GM18858 (cell line): ENCODE measurements around the gene C19orf53.
"Not testable (repeated sequence)": the region's sequence is repeated elsewhere in the genome, so short reads cannot be mapped to it uniquely, and the experiment has no call there.

Experiments used
- ATAC-seq: cut with Tn5 transposase; IDR thresholded peaks from one replicate; pipeline ENCODE4 v1.9.1; 2021; ENCODE audit not compliant: unreplicated experiment

The C19orf53 gene

GRCh38 chr19:13774217-13775191 lies at the start of gene C19orf53:
C19orf53 (plus strand) TSS chr19:13774456; CDS start chr19:13774478, 22 bp downstream.
- ATAC-seq: peak; percentile 92

DNA sequence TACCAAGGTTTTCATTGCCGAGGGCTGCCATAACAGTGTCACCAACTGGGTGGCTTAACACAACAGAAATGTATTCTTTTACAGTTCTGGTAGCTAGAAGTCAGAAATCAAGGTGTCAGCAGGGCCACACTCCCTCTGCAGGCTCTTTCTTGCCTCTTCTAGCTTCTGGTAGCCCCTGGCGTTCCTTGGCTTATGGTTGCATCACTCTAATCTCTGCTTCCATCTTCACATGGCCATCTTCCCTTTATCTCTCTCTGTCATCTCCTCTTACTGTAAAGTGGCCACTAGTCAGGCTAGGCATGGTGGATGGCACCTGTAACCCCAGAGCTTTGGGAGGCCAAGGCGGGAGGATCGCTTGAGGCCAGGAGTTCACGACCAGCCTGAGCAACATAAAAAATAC lies 47.9 kb upstream of the C19orf53 start:
- no peak for ATAC-seq

DNA sequence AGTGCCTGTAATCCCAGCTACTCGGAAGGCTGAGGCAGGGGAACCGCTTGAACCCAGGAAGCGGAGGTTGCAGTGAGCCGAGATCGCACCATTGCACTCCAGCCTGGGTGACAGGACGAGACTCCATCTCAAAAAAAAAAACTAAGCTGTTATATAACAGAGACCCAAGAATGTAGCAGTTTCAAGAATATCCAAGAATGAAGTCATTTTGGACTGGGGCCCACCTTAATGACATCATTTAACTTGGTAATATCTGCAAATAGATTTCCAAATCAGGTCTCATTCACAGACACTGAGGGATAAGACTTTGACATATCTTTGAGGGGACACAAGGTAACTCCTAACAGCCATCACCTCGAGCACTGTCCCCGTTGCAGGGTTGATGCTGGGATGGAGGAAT lies 46.5 kb upstream of the C19orf53 start:
- ATAC-seq: no peak

DNA sequence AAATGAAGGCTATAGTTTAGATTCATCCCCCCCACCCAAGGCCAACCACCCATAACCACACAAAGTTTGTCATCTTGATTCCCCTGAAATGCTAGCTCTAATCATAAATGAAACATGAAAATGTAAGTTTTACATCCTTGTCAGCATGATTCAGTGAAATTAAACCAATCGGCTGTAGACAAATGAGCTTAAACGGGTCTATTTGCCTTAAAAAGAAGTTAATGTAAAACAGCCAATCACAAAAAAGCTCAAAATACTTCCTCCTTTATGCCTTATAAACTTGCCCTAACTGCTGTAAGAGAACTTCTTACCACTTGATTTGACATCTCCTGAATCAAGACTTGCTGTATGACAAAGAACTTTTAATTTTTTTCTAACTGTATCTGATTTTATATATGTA lies 44.4 kb upstream of the C19orf53 start:
- no peak for ATAC-seq

DNA sequence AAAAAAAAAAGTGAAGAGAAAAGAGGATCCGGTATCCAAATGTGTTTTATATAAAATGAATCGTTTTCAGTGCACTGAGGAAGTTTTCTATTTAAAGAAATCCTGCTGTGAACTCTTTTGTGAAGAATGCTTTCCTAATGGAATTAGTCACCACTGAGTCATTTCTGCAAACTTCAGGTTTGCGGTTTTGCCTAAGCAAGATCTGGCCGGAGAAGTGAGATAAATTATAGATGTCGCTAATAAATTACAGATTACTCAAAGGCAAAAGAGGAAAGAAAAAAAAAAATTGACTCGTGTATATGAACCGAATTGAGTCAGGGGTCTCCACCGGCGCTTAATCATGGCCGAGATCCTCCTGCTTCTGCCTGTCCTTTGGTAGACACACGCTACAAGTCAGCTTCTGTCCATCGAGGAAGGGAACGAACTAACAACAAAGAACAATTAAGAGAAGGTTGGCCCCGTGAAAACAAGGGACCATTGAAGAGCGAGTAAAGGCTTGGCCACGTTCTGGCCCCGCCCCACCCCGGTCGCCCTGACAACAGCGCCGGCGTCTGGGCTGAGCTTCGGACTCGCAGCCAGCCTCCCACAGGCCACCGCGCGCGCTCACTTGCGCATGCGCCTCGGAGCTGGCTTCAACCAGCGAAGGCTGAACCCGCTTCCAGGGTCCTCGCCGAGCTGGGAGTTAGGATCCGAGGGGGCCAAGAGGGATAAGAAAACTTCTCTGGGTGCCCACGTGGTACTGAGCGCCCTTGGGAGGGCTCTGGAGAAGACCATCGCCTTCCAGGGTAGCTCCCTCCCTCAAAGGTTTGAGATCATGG lies 42.9 kb upstream of the C19orf53 start:
- peak; percentile 86 for ATAC-seq

DNA sequence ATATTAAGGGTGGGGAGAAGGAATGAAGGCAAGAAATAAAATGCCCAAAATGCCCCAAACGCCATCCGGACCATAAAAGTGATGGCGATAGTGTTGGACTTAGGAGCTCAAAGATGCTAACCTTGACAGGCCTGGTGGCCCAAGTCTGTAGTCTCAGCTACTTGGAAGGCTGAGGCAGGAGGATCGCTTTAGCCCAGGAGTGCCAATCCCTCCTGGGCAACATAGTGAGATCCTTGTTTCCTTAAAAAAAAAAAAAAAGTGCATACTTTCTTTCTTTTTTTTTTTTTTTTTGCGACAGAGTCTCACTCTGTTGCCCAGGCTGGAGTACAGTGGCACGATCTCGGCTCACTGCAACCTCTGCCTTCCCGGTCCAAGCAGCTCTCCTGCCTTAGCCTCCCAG lies 41.9 kb upstream of the C19orf53 start:
- ATAC-seq: no peak

- no peak for ATAC-seq
Measured at GRCh38 chr19:13734751-13735150, 39.5 kb upstream of the C19orf53 start.

DNA sequence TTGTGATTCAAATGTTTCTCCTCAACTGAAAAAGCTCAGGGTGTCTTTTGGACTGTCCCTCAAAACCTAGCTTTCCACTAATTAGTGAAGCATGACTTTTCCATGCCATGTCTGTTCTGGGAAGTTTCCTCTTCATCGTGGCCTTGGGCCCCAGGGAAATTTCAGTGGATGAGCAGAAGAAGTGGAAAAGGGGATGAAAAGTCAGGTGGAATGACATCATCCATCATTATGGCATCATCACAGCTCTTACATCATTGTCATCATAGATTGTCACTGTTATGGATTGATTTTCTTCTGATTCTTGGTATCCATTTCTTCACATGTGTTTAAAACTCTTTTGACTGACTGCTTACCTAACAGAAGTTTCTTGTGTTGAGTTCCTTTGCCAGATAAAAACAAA lies 36.2 kb upstream of the C19orf53 start:
- no peak for ATAC-seq

DNA sequence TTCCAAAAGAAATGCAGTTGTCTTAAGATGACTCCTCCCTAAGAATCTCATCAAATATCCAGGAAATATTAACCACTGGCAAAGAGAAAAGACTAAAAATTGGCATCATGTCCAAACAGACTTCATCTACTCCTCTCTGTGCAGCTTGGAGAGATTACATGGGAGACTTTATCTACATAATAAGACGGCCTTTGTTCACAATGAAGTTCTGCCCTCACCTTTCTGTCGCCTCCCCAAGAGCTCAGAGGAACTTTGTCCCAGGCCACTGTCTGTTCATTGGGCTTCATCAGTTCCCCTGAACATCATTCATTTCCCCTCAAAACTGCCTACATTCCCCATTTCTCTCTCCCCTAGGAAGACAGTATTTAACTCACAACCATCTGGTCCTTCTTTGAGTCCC lies 32.4 kb upstream of the C19orf53 start:
- no peak for ATAC-seq

GRCh38 chr19:13742756-13743155 lies 31.5 kb upstream of the C19orf53 start:
- no peak for ATAC-seq

GRCh38 chr19:13744174-13744573 lies 30.1 kb upstream of the C19orf53 start:
- ATAC-seq: no peak

- ATAC-seq: no peak
Measured at GRCh38 chr19:13747098-13747453, 27.2 kb upstream of the C19orf53 start.

DNA sequence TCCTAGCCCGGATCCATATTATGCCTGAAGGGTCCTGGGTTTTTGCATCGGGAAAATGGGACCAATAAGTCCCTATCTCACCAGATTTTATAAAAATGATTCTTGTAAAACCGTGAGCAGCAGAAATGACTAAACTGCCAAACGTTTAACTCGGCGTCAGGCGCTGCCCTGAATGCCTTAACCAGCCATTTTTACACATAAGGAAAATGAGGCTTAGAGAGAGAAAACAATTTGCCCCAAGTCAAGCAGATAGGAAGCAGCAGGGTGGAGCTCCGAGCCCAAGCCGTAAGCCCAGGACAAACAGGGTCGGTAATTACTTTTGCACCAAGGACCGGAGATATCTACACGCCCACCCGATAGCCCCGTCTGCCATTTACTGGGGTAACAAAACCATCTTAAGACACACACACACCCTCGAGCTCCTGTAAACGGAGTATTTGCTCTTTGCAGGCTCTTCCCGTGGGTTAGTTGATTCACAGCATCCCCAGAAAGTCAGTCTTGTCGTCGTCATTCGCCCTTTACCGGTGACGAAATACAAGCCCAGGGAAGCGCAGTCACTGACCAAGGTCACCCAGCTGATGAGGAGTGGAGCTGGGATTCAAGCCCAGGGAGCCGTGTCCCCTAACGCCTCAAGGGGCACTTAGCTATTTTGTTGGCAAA lies 26.0 kb upstream of the C19orf53 start:
- no peak for ATAC-seq

DNA sequence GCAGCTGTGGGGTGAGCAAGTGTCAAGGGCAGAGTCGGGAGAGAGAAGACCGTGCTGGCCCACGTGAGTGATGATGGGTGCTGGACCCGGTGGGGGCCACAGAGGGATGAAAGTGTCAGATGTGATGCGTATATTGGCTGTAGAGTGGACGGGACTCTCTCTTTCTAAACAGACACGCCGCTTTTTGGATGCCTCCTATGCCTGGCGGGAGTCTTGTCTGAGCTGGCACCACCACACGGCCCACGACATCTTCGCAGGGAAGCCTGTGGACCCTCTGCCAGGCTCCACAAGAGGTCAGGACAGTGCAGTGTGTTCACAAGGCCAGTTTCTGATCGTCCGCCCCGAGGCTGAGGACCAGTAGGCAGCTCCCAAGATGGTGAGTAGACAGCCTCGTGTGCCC lies 22.8 kb upstream of the C19orf53 start:
- no peak for ATAC-seq

DNA sequence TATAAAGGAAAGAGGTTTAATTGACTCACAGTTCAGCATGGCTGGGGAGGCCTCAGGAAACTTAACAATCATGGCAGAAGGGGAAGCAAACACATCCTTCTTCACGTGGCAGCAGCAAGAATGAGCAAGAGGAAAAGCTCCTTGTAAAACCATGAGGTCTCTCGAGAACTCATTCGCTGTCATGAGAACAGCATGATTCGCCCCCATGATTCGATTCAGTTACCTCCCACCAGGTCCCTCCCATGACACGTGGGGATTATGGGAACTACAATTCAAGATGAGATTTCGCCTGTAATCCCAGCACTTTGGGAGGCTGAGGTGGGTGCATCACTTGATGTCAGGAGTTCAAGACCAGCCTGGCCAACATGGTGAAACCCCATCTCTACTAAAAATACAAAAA lies 20.6 kb upstream of the C19orf53 start:
- not testable (repeated sequence) for ATAC-seq

- ATAC-seq: no peak
Measured at GRCh38 chr19:13756210-13756609, 18.0 kb upstream of the C19orf53 start.

DNA sequence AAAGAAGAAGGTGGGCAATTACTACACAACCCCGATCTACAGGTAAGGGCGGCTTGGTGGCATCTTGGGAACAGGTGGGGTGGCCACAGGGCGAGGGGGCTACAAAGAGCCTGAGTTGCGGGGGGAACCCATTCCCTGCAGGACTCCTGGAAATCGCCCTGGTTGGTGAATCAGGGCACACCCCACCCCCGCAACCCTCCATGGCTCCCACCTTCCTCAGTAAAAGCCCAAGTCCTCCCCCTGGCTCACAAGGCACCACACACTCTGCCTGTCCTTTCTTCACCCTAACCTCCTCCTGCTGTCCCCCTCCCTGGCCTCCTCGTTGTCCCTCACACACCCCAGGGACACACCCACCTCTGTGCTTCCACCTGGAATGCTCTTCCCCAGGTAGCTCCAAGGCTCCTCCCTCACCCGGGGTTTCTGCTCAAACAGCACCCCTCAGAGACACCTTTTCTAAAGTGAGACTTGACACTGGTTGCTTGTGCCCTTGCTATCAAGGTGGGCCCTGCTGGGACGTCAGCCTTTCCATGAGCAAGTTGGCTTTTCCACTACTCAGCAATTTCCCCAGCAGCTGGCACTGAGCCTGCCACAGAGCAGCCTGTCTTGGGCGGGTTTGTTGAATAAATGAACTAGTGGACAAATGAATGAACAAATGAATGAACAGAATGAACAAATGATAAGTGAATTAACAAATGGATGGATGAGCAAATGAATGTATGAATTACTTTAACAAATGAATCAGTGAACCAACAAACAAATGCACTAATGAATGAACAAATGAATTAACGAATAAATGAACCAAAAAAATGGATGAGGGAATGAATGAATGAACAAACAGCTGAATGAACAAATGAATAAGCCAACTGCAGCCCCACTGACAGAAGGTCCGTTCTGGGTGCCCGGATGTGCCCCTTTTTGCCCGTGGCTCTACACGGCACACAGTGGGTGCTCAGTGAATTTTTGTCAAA lies 16.2 kb upstream of the C19orf53 start:
- no peak for ATAC-seq

GRCh38 chr19:13758795-13759194 lies 15.5 kb upstream of the C19orf53 start:
- ATAC-seq: no peak

DNA sequence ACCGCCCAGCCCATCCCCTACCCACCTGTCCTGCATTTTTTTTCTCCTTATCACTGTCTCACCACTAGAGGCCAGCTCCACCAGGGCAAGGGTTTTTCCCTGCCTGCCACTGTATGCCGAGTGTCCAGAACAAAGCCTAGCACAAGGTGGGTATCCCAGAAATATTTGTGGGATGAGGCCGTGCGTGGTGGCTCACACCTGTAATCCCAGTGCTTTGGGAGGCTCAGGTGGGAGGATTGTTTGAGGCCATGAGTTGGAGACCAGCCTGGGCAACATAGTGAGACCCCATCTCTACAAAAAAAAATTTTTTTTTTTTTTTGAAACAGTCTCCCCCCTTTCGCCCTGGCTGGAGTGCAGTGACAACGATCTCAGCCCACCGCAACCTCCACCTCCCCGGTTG lies 12.8 kb upstream of the C19orf53 start:
- ATAC-seq: no peak

DNA sequence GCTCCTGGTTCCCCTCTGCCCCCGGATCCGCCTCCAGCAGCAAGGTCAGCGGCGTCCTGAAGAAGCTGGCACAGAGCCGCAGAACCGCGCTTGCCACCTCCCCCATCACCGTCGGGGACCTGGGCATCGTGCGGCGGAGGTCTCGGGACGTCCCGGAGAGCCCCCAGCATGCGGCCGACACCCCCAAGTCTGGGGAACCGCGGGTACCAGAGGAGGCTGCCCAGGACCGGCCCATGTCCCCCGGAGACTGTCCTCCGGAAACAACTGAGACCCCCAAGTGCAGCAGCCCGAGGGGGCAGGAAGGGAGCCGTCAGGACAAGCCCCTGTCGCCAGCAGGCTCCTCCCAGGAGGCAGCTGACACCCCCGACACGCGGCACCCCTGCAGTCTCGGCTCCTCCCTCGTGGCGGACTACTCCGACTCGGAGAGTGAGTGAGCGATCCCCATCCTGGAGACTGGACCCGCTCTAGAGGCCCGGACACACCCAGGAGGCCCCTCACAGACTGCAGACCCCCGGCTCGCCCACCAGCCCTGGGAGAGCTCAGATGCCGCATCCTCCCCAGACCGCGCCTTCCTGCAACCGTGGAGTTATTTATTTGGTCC lies 11.5 kb upstream of the C19orf53 start:
- no peak for ATAC-seq
